Kidney epithelial cell (primary cell): ENCODE data around the gene EGR2. TPM values are rescaled to one million over a fixed set of nuclear protein-coding genes. Genes with fewer than 3 reads are reported as not detected.
"Not testable (repeated sequence)": the region's sequence is repeated elsewhere in the genome, so short reads cannot be mapped to it uniquely, and the experiment has no call there.

Experiments used
- DNase-seq: peaks from one replicate; pipeline ENCODE4 v3.0.0-alpha.2; 2010; ENCODE audit warnings: low read depth
- H3K27me3 ChIP-seq: 2 replicates; pipeline ENCODE4 v1.6.0; 2011; ENCODE audit warnings: low read length; ENCODE audit not compliant: control insufficient read depth, insufficient read depth
- H3K36me3 ChIP-seq: 2 replicates; pipeline ENCODE4 v1.5.1; 2011; ENCODE audit warnings: low read length; ENCODE audit not compliant: control insufficient read depth, insufficient read depth
- H3K4me3 ChIP-seq: 2 replicates; pipeline ENCODE4 v1.5.1; 2011; ENCODE audit warnings: low read depth, mild to moderate bottlenecking, control low read depth, low read length
- CTCF ChIP-seq: IDR thresholded peaks from 2 replicates; pipeline ENCODE4 v1.5.1; 2011; ENCODE audit warnings: mild to moderate bottlenecking, moderate library complexity, low read length, control low read depth, inconsistent platforms; ENCODE audit not compliant: insufficient read depth, poor library complexity, severe bottlenecking
- total RNA-seq: library from RNA; depleted of rRNA; stranded (reverse); fragments of >200 nt; gene quantifications from 2 replicates; pipeline ENCODE4 v1.2.3, GENCODE V29; 2015

EGR2 gene
- total RNA-seq, 1 donor from 2014 or later, result 0.67 TPM

DNA sequence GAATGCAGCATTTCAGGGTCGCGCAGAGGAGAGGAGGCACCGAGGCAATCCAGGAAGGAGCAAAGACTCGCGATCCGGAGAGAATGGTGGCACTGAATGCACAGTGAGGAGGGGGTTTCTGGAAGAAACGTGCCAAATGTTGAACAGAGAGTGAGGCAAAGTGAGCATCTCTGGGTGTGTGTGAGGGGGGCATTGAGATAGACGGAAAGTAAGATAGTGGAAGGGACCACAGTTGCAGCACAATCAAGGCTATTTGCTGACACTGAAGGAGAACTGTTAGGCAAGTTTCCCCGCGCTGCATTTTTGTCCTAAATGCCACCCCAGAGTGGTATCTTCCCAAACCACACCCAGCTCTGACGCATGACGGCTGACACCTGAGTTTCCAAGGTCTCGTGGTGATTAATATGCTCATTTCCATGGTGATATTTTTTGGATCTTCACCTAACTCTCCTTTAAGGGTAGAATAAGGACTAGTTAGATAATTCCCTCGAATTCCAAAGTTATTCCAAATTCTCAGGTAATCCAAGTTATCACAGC, 26.1 kb downstream of the EGR2 start:
- H3K27me3 ChIP-seq, result no peaks in the 10 kb centered on the region
- no peak for TF ChIP-seq CTCF

GRCh38 chr10:62788861-62789467, 27.2 kb downstream of the EGR2 start:
- no peak for TF ChIP-seq CTCF
- Histone ChIP-seq H3K27me3 (no peaks in the 10 kb centered on the region), H3K4me3 (no peak overlapping the region), H3K36me3 (no peaks in the 10 kb centered on the region)
- no peak for DNase-seq

More for the DNA sequence above, 26.1 kb downstream of the EGR2 start:
- no peak for DNase-seq
- Histone ChIP-seq H3K4me3 (no peak overlapping the region), H3K36me3 (no peaks in the 10 kb centered on the region)

GRCh38 chr10:62788285-62788684, 27.9 kb downstream of the EGR2 start:
- H3K4me3 ChIP-seq, H3K27me3 ChIP-seq, H3K36me3 ChIP-seq, DNase-seq: not testable (repeated sequence)

DNA sequence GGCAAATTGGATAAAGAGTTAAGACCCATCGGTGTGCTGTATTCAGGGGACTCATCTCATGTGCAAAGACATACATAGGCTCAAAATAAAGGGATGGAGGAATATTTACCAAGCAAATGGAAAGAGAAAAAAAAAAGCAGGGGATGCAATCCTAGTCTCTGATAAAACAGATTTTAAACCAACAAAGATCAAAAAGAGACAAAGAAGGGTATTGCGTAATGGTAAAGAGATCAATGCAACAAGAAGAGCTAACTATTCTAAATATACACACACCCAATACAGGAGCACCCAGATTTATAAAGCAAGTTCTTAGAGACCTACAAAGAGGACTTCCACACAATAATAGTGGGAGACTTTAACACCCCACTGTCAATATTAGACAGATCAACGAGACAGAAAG, 31.6 kb downstream of the EGR2 start:
- not testable (repeated sequence) for H3K27me3 ChIP-seq, H3K4me3 ChIP-seq, DNase-seq, H3K36me3 ChIP-seq

GRCh38 chr10:62779487-62780248, 36.5 kb downstream of the EGR2 start:
- H3K27me3 ChIP-seq, result no peaks in the 10 kb centered on the region
- no peaks in the 10 kb centered on the region for H3K36me3 ChIP-seq
- TF ChIP-seq CTCF, result no peak
- DNase-seq, result peak; percentile 19
- no peak overlapping the region for H3K4me3 ChIP-seq

- Histone ChIP-seq H3K27me3 (no peaks in the 10 kb centered on the region), H3K36me3 (no peaks in the 10 kb centered on the region), H3K4me3 (no peak overlapping the region)
- DNase-seq, result no peak
- no peak for TF ChIP-seq CTCF
Observed at GRCh38 chr10:62778125-62778524, 38.0 kb downstream of the EGR2 start.
